Endometrial microvascular endothelial cells (primary cell): ENCODE results near the gene WNK2. TPM values are rescaled to one million over a fixed set of nuclear protein-coding genes. Genes with fewer than 3 reads are reported as not detected.
"Not testable (repeated sequence)": the region's sequence is repeated elsewhere in the genome, so short reads cannot be mapped to it uniquely, and the experiment has no call there.

Experiments
- in situ Hi-C: cut with HindIII; loops from 2 replicates; pipeline ENCODE4 v1.10.0; 2017; ENCODE audit warnings: low sequenced_read_pairs, low pct_unique_long_range_greater_than_20kb; ENCODE audit errors: inconsistent ontology term
- total RNA-seq: library from RNA; depleted of rRNA; stranded (reverse); fragments of >200 nt; gene quantifications from one replicate; pipeline ENCODE4 v1.2.3, GENCODE V29; 2015; ENCODE audit errors: inconsistent ontology term

The WNK2 gene
- total RNA-seq: not detected

GRCh38 chr9:93183663-93184431 lies at the start of gene WNK2:
Gene WNK2 (plus strand): TSS chr9:93184139. CDS start chr9:93184930, 791 bp downstream.
- in situ Hi-C loops: no loop called here

GRCh38 chr9:93134740-93135444 lies 49.0 kb upstream of the WNK2 start:
- in situ Hi-C loops: no loop called here

- in situ Hi-C loops: no loop called here
Measured at GRCh38 chr9:93136011-93136440, 47.9 kb upstream of the WNK2 start.

DNA sequence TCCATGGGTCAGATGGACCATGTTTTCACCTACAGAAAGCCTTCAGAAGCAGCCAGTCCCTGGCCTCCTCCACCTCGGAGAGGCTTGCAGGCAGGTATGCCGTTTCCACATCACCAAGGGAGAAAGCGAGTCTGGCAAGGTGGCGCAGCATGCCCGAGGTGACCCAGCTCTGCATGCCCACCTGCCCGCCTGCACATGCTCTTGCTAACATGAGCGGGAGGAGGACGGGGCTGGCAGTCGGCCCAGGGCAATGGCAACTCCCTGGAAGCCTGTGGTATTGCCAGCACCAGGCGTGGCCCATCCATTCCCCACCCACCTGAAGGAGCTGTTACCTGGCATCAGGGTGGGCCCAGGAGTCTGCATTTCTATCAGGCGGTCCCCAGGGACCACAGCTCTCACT lies 46.6 kb upstream of the WNK2 start:
- in situ Hi-C loops: no loop called here

- in situ Hi-C loops: no loop called here
Measured at GRCh38 chr9:93138171-93138764, 45.7 kb upstream of the WNK2 start.

GRCh38 chr9:93139365-93140182 lies 44.4 kb upstream of the WNK2 start:
- in situ Hi-C loops: no loop called here

DNA sequence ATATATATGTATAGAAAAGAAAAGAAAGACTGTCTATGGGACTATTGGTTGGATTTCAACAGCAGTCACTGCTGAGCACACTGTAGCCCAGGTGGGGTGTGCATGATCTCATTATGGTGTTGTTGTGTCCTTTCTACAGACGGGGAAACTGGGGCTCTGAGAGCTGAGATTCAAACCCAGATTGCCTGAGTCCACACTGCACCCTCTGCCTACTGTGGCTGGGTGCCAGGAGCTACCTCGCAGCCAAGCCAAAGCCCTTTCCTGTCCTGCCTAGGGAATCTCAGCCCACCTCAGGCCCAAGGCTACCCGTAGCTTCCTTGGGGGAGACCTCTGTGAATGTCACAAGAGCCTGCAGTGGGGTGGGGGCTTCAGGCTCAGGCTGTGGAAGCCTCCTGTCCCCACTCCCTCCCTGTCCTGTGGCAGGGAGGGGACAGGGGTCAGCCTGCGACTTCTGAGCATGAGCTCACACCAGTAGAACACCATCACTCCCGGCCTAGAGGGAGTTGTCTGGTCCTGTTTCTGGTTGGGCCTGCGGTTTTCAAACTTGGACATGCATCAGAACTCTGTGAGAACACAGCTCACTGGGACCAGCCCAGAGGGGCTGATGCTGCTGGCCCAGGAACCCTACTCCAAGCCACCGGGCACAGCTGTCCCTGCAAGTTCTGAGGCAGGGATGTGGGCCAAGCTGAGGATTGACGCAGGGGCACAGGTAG lies 42.0 kb upstream of the WNK2 start:
- in situ Hi-C loops: no loop called here

GRCh38 chr9:93143830-93144530 lies 40.0 kb upstream of the WNK2 start:
- in situ Hi-C loops: no loop called here

DNA sequence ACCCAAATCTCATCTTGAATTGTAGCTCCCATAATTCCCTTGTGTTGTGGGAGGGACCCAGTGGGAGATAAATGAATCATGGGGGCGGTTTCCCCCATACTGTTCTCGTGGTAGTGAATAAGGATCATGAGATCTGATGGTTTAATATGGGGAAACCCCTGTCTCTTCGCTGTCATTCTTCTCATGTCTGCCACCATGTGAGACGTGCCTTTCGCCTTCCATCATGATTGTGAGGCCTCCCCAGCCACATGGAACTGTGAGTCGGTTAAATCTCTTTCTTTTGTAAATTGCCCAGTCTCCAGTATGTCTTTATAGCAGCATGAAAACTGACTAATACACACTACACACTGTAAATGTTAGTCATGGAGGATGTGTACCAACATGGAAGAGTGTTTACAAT lies 37.2 kb upstream of the WNK2 start:
- in situ Hi-C loops: not testable (repeated sequence)

DNA sequence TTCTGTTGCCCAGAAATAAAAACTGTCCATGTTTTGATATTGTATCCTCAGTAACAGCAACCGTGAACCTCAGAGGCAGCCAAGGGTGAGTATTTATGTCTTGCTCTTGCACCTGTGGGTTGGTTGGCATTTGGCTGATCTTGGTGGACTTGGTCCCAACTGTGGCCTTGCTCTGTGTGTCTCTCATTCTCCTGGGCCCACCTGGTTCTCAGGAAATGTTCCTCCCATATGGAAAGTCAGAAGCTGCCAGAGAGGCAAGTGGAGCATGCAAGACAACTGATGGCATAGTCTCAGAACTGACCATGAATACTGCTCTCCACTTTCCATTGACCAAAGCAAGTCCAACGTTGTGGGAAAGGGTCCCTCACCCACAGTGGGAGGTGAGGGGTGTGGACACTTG lies 36.3 kb upstream of the WNK2 start:
- in situ Hi-C loops: no loop called here

DNA sequence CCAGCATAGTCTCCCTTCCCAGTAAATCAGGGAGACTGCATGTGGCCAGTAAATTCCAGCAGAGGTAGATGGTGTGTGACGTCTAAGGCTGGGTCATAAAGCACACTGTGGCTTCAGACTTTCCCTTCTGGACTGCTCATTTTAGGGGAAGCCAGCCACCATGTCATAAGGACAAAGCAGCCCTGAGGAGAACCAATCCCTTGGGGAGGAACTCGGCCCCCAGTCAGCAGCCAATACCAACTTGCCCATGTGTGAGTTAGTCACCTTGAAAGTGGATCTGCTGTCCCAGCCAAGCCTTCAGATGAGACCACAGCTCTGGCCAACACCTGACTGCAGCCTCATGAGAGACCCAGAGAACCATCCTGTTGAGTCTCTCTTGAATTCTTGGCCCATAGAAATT lies 35.2 kb upstream of the WNK2 start:
- in situ Hi-C loops: no loop called here

DNA sequence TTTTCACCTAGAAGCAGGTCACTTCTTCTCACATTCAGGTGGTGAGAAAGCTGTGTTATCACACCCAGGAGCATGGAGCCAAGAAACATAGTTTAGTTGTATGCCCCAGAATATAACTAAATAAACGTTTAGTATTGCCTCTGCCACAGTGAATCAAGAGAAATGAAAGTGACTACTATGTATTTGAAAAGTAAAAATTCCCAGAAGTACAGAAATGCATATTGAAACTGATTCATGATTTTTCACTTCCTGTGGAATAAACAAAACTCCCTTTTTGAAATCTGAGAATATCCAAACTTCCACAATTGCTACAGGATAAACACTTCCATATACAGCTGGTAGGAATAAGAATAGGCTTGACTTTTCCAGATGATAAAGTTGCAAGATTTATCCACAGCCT lies 34.6 kb upstream of the WNK2 start:
- in situ Hi-C loops: no loop called here

DNA sequence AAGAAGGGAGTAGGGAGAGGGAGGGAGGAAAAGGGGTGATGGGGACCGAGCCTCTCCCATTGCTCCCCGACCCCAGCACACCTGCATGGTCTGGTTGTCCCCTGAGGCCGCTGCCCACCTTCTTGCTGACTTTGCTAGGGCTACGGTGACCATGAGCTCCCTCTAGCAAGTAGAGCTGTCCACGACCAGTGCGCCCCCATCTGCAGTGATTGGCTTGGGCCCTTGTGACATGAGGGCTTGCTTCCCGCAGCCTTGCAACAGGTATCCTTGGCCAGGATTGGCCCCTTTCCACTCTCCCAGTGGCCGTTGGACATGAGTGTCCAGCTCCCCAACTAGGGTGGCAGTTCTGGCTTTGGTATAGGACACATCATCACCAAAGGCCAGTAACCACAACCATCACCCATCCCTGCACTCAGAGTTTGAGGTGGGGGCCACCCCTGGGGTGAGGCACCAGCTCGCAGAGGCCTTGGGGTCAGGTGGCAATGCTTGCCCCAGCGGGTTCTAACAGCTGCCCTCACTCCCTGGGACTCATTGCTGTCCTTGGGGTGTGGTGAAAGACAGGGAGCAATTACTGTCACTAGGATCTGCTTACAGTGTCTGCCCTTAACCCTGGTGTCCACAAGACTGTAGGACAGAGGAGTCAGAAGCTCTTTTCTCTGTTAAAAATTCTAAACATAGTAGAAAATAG lies 32.7 kb upstream of the WNK2 start:
- in situ Hi-C loops: loop anchor here (10.0 kb wide), 1 partner anchor 46 kb away; no protein-coding TSS in a partner anchor

- in situ Hi-C loops: loop anchor here (10.0 kb wide), 1 partner anchor 50 kb away; no protein-coding TSS in a partner anchor
Measured at GRCh38 chr9:93154293-93154903, 29.5 kb upstream of the WNK2 start.

GRCh38 chr9:93155716-93156474 lies 28.0 kb upstream of the WNK2 start:
- in situ Hi-C loops: loop anchor here (10.0 kb wide), 1 partner anchor 51 kb away; no protein-coding TSS in a partner anchor

DNA sequence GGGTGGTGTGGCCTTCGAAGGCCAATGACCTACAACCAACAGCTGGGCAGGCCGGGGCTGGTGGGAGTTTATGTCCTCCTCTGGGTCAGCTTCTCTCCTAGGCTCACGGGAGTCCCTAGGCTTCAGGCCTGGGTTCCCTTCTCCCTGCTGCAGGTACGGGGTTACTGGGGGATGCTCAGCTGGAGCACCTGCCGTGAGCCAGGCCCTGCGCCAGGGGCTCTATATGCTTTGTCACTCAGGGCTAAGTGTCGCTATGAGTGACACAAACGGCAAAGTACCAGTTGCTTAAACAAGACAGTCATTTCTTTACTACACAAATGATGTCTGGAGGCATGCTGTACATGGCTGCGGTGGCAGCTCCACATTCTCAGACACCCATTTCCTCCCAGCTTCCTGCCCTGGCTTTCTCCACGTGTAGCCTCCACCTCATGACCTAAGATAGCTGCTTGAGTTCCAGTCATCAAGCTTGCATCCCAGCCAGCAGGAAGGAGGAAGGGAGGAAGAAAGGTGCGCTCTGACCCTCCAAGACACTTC lies 27.4 kb upstream of the WNK2 start:
- in situ Hi-C loops: loop anchor here (10.0 kb wide), 1 partner anchor 52 kb away; no protein-coding TSS in a partner anchor
